GM12864 (cell line): Measurements from ENCODE around the gene BFAR.
"Not testable (repeated sequence)": the region's sequence is repeated elsewhere in the genome, so short reads cannot be mapped to it uniquely, and the experiment has no call there.

ENCODE experiments used
- DNase-seq: peaks from one replicate; pipeline ENCODE4 v3.0.0-alpha.2; 2011; ENCODE audit warnings: low read depth
- H3K4me3 ChIP-seq: 2 replicates; pipeline ENCODE4 v1.5.1; 2011; ENCODE audit warnings: mild to moderate bottlenecking, low read depth, low read length, control low read depth
- CTCF ChIP-seq: IDR thresholded peaks from 2 replicates; pipeline ENCODE4 v1.5.1; 2011; ENCODE audit warnings: low read depth, mild to moderate bottlenecking, moderate library complexity, low read length, control low read depth, inconsistent platforms; ENCODE audit errors: missing control alignments

The BFAR gene

GRCh38 chr16:14678748-14679497, 46.2 kb downstream of the BFAR start:
- no peak for TF ChIP-seq CTCF
- no peak overlapping the region for H3K4me3 ChIP-seq
- no peak for DNase-seq

GRCh38 chr16:14680396-14680795, 47.6 kb downstream of the BFAR start:
- not testable (repeated sequence) for H3K4me3 ChIP-seq, DNase-seq

GRCh38 chr16:14681115-14681514, 48.4 kb downstream of the BFAR start:
- no peak overlapping the region for H3K4me3 ChIP-seq
- DNase-seq: no peak
- TF ChIP-seq CTCF: no peak

- no peak overlapping the region for H3K4me3 ChIP-seq
- no peak for DNase-seq
- TF ChIP-seq CTCF: no peak
These were observed 49.4 kb downstream of the BFAR start for GRCh38 chr16:14682121-14682520.

GRCh38 chr16:14685870-14686793, 53.4 kb downstream of the BFAR start:
- not testable (repeated sequence) for H3K4me3 ChIP-seq, DNase-seq

- not testable (repeated sequence) for DNase-seq, H3K4me3 ChIP-seq
These were observed 61.4 kb downstream of the BFAR start, which contains the start of gene PLA2G10 for GRCh38 chr16:14694129-14694528. Gene PLA2G10 (minus strand): TSS chr16:14694308. CDS start chr16:14694229, 79 bp downstream.

GRCh38 chr16:14701859-14702258, 69.1 kb downstream of the BFAR start:
- H3K4me3 ChIP-seq, DNase-seq: not testable (repeated sequence)

- not testable (repeated sequence) for DNase-seq, H3K4me3 ChIP-seq
These were observed 69.9 kb downstream of the BFAR start for GRCh38 chr16:14702672-14703071.

GRCh38 chr16:14703156-14704011, 70.6 kb downstream of the BFAR start, which contains the start of gene NPIPA3:
Gene NPIPA3 (plus strand): TSS chr16:14703411. CDS start chr16:14708944, 5,533 bp downstream.
- DNase-seq, H3K4me3 ChIP-seq: not testable (repeated sequence)
